CD4-positive, alpha-beta T cell treated with Interleukin-15 for 4 hours (primary cell): ENCODE results near the gene UBE2A.

Experiments
- DNase-seq: peaks from one replicate; pipeline ENCODE4 v3.0.0-alpha.2; 2020; ENCODE audit warnings: low spot score

The UBE2A gene

DNA sequence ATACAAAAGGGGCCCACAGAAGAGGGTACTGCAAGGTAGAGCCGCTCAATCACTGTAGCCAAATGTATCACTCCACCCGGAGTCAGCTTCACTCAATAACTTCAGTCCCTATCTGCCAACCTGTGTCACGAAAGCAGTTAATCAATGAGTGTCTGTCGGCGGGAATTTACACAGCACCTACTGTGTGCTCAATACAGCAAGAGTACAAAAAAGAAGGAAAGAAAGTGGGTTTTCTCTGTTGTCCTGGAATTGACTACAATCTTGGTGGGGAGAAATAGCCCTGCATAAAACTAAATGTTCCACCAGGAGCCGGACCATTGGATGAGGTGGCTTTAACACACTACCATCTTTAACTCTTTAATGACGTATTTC, 32.6 kb downstream of the UBE2A start:
- DNase-seq = no peak

DNA sequence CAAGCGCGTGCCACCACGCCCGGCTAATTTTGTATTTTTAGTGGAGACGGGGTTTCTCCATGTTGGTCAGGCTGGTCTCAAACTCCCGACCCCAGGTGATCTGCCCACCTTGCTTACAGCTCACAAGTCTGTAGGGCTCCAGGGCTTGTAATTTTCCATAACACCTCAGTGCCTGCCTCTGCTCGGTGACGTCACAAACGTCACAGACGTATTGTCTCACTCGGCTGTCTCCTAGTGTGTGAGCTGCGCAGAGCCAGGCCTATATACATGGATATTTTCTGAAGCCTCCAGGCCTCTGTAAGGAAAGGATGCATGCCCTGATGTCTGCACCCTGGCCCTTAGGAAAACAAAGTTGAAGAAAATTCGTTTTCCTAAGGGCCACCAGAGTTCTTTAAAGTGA, 40.4 kb downstream of the UBE2A start:
- DNase-seq = no peak

DNA sequence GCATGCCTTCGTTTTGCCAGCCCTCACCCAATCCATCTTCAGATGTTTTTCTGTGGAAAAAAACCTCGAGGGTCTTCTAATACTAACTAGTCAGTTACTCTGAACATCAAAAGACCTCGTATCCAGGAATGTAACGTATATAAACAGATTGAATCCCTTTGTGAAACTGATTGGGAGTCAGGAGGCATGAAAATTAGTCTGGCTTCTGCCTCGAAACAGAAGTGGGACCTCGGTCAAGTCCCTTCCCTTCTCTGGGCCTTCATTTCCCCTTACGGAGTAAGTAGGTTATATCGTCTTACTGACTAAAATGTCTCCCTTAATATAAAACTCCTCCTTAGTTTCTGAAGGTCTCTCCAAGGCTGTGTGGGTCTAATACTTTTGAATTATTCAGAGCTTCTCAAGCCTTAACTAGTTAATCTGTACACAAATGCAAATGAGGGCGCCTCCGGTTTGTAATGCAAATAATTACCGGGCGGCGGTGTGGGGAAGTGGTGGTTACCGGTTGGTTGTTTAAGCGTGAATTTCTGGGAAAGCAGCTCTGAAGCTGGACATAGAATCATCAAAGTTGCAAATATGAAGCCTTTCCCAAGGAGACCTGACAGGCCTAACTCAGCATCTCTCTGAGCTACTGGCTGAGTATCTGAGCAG, 43.3 kb downstream of the UBE2A start:
- no peak for DNase-seq

DNA sequence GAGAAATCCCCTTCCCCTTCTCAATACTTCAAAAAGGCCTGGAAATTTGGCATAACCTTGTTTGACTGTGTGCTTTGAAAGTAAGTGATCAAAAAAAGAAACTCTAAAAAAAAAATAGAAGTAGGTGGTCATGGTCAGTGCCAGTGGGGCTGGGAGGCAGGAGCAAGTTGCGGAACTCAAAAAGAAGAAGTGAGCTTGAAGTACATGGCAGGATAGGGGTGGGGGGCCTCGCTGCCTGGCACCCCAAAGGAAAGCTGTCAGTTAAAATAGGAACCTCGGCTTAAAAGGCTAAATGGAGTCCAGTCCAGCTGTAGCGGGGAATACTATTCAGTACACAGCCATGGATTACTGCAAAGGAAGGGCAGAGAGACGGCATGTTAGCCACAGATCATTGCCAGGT, 44.1 kb downstream of the UBE2A start:
- no peak for DNase-seq

GRCh38 chrX:119622356-119623232, 48.2 kb downstream of the UBE2A start:
- DNase-seq = no peak

DNA sequence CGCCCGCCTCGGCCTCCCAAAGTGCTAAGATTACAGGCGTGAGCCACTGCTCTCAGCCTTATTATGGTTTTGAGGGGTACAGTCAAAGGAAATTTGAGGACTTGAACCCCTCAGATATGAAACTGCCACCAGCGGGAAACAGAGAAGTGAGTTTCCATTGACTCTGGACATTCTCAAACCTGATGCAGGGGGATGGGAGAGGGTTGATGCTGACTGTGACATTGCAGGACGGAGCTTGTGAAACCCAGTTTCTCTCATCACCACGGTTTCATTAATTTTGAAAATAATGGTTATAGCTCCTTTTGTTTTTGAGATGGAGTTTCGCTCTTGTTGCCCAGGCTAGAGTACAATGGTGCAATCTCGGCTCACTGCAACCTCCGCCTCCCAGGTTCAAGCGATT, 50.1 kb downstream of the UBE2A start:
- no peak for DNase-seq

GRCh38 chrX:119624951-119625668, 50.7 kb downstream of the UBE2A start:
- no peak for DNase-seq

GRCh38 chrX:119625843-119626242, 51.5 kb downstream of the UBE2A start:
- DNase-seq = no peak
